ENCODE measurements around the gene MUC7.
"Not testable (repeated sequence)": the region's sequence is repeated elsewhere in the genome, so short reads cannot be mapped to it uniquely, and the experiment has no call there.

Gene MUC7

GRCh38 chr4:70501838-70502237 is 29.8 kb downstream of the MUC7 start:
- H3K9ac ChIP-seq (ENCODE audit: low read length); H3K4me1 ChIP-seq (ENCODE audit: insufficient read depth, low read length); H3K4me3 ChIP-seq (ENCODE audit: low read depth in 1 of 2, low read length in 2 of 2); H3K27me3 ChIP-seq (ENCODE audit: control insufficient read depth in 1 of 2, insufficient read depth in 2 of 2, low read length in 2 of 2); H3K36me3 ChIP-seq (ENCODE audit: insufficient read depth, low read length); H3K9me3 ChIP-seq (ENCODE audit: low read length); H3K27ac ChIP-seq (ENCODE audit: low read depth, low read length): not testable (repeated sequence)

GRCh38 chr4:70504733-70505132 is 32.7 kb downstream of the MUC7 start:
- no peak overlapping the region for H3K4me3 ChIP-seq (ENCODE audit: low read depth in 1 of 2, low read length in 2 of 2)
- no peaks in the 10 kb centered on the region for H3K27me3 ChIP-seq (ENCODE audit: control insufficient read depth in 1 of 2, insufficient read depth in 2 of 2, low read length in 2 of 2)
- H3K4me1 ChIP-seq (ENCODE audit: insufficient read depth, low read length), result no peaks in the 10 kb centered on the region
- H3K36me3 ChIP-seq (ENCODE audit: insufficient read depth, low read length), result no peaks in the 10 kb centered on the region
- H3K9ac ChIP-seq (ENCODE audit: low read length), result no peak overlapping the region
- H3K9me3 ChIP-seq (ENCODE audit: low read length), result no peaks in the 10 kb centered on the region
- H3K27ac ChIP-seq (ENCODE audit: low read depth, low read length), result no peak overlapping the region

DNA sequence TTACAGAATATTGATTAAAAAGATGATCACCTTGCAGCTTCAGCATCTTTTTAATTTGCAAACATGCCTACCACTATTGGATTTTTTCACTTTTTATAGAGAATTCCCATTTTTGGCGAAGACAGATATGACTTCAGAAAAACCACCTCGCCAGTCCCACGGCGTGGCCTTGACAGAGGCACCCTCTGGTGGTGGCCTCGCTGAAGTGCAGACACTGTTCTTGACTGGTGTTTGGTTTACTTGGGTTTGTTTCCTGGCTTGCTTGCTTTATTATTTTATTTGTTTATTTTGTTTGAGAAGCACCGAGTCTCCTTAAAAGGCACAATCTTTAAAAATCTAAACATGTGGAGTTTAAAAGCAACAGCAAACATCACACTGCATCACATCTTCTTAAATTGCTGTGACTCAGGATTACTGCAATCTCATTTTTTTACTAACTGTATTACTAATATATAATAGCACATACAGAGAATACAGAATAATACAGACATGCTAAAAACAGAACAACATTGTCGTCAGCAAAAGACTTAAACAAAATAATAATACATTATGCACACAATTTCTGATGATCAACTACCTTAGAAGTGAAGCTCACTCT is 33.3 kb downstream of the MUC7 start:
- Histone ChIP-seq H3K27me3 (ENCODE audit: control insufficient read depth in 1 of 2, insufficient read depth in 2 of 2, low read length in 2 of 2) (no peaks in the 10 kb centered on the region), H3K36me3 (ENCODE audit: insufficient read depth, low read length) (no peaks in the 10 kb centered on the region), H3K27ac (ENCODE audit: low read depth, low read length) (no peak overlapping the region), H3K4me1 (ENCODE audit: insufficient read depth, low read length) (no peaks in the 10 kb centered on the region), H3K9ac (ENCODE audit: low read length) (no peak overlapping the region), H3K4me3 (ENCODE audit: low read depth in 1 of 2, low read length in 2 of 2) (no peak overlapping the region), H3K9me3 (ENCODE audit: low read length) (no peaks in the 10 kb centered on the region)

DNA sequence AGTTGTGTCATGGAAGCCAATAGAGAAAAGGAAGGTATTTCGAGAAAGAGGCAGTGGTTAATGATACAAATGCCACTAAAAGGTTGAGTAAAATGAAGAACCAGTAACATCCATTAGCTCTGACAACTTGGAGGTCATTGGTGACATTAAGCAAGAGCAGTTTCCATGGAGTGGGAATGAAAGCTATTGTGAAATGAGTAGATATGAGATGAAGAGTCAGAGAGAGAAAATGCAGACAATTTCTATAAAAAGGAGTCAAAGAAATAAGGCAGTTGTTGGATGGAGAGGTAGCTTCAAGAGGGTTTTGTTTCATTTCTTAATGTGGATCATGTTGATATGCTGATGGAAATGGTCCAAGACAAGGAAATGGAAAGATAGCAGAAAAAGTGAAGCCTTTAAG is 36.8 kb downstream of the MUC7 start:
- Histone ChIP-seq H3K36me3 (ENCODE audit: insufficient read depth, low read length) (no peaks in the 10 kb centered on the region), H3K27me3 (ENCODE audit: control insufficient read depth in 1 of 2, insufficient read depth in 2 of 2, low read length in 2 of 2) (no peaks in the 10 kb centered on the region), H3K9me3 (ENCODE audit: low read length) (no peaks in the 10 kb centered on the region), H3K4me3 (ENCODE audit: low read depth in 1 of 2, low read length in 2 of 2) (no peak overlapping the region), H3K4me1 (ENCODE audit: insufficient read depth, low read length) (no peaks in the 10 kb centered on the region), H3K9ac (ENCODE audit: low read length) (no peak overlapping the region), H3K27ac (ENCODE audit: low read depth, low read length) (no peak overlapping the region)

DNA sequence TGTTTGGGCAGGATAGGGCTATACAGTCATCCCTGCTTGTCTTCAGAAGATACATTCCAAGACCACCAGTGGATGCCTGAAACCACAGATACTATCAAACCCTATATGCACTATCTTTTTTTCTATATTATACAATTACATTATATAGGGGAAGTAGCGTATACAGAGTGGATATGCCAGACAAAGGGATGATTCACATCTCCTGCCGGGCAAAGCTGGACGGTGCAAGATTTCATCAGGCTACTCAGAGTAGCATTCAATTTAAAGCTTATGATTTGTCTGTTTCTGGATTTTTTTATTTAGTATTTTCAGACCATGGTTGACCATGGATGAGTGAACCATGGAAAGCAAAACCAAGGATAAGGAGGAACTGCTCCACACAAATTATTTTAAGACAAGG is 39.4 kb downstream of the MUC7 start:
- Histone ChIP-seq H3K9ac (ENCODE audit: low read length) (no peak overlapping the region), H3K27me3 (ENCODE audit: control insufficient read depth in 1 of 2, insufficient read depth in 2 of 2, low read length in 2 of 2) (no peaks in the 10 kb centered on the region), H3K36me3 (ENCODE audit: insufficient read depth, low read length) (no peaks in the 10 kb centered on the region), H3K4me1 (ENCODE audit: insufficient read depth, low read length) (no peaks in the 10 kb centered on the region), H3K9me3 (ENCODE audit: low read length) (no peaks in the 10 kb centered on the region), H3K27ac (ENCODE audit: low read depth, low read length) (no peak overlapping the region), H3K4me3 (ENCODE audit: low read depth in 1 of 2, low read length in 2 of 2) (no peak overlapping the region)

- Histone ChIP-seq H3K4me1 (ENCODE audit: insufficient read depth, low read length) (no peaks in the 10 kb centered on the region), H3K27me3 (ENCODE audit: control insufficient read depth in 1 of 2, insufficient read depth in 2 of 2, low read length in 2 of 2) (no peaks in the 10 kb centered on the region), H3K36me3 (ENCODE audit: insufficient read depth, low read length) (no peaks in the 10 kb centered on the region), H3K4me3 (ENCODE audit: low read depth in 1 of 2, low read length in 2 of 2) (no peak overlapping the region), H3K9ac (ENCODE audit: low read length) (no peak overlapping the region), H3K9me3 (ENCODE audit: low read length) (no peaks in the 10 kb centered on the region), H3K27ac (ENCODE audit: low read depth, low read length) (no peak overlapping the region)
These were observed 43.6 kb downstream of the MUC7 start for GRCh38 chr4:70515367-70516250.

DNA sequence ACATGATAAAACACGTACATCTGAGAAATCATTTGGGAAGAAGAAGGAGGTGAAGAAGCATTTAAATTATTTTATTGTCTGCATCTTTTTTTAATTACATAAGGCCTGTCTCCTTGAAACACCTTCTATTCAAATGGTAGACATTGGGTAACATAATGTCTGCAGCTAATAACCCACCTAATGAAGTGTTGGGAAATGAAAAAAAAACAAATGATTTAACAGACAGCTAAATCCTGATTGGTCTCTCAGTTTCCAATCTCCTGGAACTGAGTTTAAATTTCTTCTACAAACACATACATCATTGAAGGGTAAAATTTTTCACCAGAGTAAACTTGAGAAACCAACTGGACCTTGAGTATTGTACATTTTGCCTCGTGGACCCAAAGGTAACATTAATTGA is 46.3 kb downstream of the MUC7 start, which contains the start of gene AMTN:
Gene AMTN (plus strand): TSS at position 301 of the 400 bp plus-strand sequence. CDS start 209 bp downstream, outside the sequence.
- Histone ChIP-seq H3K9me3 (ENCODE audit: low read length) (no peaks in the 10 kb centered on the region), H3K36me3 (ENCODE audit: insufficient read depth, low read length) (no peaks in the 10 kb centered on the region), H3K27me3 (ENCODE audit: control insufficient read depth in 1 of 2, insufficient read depth in 2 of 2, low read length in 2 of 2) (no peaks in the 10 kb centered on the region), H3K9ac (ENCODE audit: low read length) (no peak within 1 kb of the TSS), H3K4me3 (ENCODE audit: low read depth in 1 of 2, low read length in 2 of 2) (no peak within 1 kb of the TSS), H3K27ac (ENCODE audit: low read depth, low read length) (no peak within 1 kb of the TSS), H3K4me1 (ENCODE audit: insufficient read depth, low read length) (no peaks in the 10 kb centered on the region)

DNA sequence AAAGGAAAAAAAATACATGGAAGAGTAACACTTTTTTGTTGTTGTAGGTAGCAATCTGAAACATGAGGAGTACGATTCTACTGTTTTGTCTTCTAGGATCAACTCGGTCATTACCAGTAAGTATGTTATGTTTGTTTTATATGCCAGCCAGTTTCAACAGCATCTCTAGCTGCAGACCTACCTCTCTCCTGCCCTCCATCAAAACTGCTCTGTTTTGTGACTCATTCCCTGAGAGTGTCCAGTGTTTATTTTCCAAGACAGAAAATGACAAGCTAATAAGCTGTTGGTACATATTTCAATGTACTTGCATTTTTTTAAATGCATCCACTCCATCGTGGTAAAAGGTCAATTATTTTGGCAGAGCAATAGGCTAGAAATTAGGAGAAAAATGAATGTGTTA is 46.7 kb downstream of the MUC7 start:
- Histone ChIP-seq H3K36me3 (ENCODE audit: insufficient read depth, low read length) (no peaks in the 10 kb centered on the region), H3K4me1 (ENCODE audit: insufficient read depth, low read length) (no peaks in the 10 kb centered on the region), H3K27me3 (ENCODE audit: control insufficient read depth in 1 of 2, insufficient read depth in 2 of 2, low read length in 2 of 2) (no peaks in the 10 kb centered on the region), H3K9ac (ENCODE audit: low read length) (no peak overlapping the region), H3K9me3 (ENCODE audit: low read length) (no peaks in the 10 kb centered on the region), H3K4me3 (ENCODE audit: low read depth in 1 of 2, low read length in 2 of 2) (no peak overlapping the region), H3K27ac (ENCODE audit: low read depth, low read length) (no peak overlapping the region)

DNA sequence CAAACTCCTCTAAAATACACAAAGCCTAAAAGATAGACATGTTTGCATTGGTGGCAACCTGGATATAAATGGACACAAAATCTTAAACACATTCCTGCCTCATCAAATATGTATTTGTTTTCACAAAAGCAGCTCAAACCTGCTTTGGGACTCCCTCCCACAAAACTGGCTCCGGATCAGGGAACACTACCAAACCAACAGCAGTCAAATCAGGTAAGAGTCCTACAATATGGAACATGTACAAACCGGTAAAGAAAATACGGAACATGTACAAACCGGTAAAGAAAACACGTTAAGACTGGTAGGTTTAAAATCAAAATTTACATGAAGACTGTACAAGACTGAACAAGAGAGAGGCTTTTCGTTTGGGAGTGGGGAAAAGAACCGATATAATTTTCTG is 50.6 kb downstream of the MUC7 start:
- no peaks in the 10 kb centered on the region for H3K27me3 ChIP-seq (ENCODE audit: control insufficient read depth in 1 of 2, insufficient read depth in 2 of 2, low read length in 2 of 2)
- H3K27ac ChIP-seq (ENCODE audit: low read depth, low read length), result no peak overlapping the region
- no peak overlapping the region for H3K4me3 ChIP-seq (ENCODE audit: low read depth in 1 of 2, low read length in 2 of 2)
- no peaks in the 10 kb centered on the region for H3K9me3 ChIP-seq (ENCODE audit: low read length)
- H3K4me1 ChIP-seq (ENCODE audit: insufficient read depth, low read length), result no peaks in the 10 kb centered on the region
- no peaks in the 10 kb centered on the region for H3K36me3 ChIP-seq (ENCODE audit: insufficient read depth, low read length)
- no peak overlapping the region for H3K9ac ChIP-seq (ENCODE audit: low read length)

- H3K27ac ChIP-seq (ENCODE audit: low read depth, low read length), result no peak overlapping the region
- no peaks in the 10 kb centered on the region for H3K27me3 ChIP-seq (ENCODE audit: control insufficient read depth in 1 of 2, insufficient read depth in 2 of 2, low read length in 2 of 2)
- H3K36me3 ChIP-seq (ENCODE audit: insufficient read depth, low read length), result no peaks in the 10 kb centered on the region
- H3K4me3 ChIP-seq (ENCODE audit: low read depth in 1 of 2, low read length in 2 of 2), result no peak overlapping the region
- H3K9me3 ChIP-seq (ENCODE audit: low read length), result no peaks in the 10 kb centered on the region
- no peaks in the 10 kb centered on the region for H3K4me1 ChIP-seq (ENCODE audit: insufficient read depth, low read length)
- no peak overlapping the region for H3K9ac ChIP-seq (ENCODE audit: low read length)
These were observed 59.0 kb downstream of the MUC7 start for GRCh38 chr4:70530997-70531396.

DNA sequence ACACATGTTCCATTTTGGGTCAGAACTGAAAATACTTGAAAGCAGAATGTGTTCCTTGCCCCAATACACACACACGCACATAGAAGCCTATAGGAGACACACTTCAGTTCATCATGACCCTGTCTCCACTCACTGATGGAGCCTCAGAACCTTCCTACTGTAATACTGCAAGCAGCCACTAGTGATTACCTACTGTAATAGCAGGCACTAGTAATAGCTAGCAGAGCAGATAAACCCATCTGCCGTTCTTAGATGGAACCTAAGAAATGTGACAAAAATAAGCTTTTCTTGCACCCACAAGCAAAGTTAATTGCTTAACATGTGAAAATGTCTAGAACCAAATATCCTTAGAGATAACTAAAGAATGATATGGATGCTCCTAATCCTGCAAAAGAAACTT is 60.0 kb downstream of the MUC7 start:
- H3K9ac ChIP-seq (ENCODE audit: low read length), result no peak overlapping the region
- no peak overlapping the region for H3K4me3 ChIP-seq (ENCODE audit: low read depth in 1 of 2, low read length in 2 of 2)
- H3K27ac ChIP-seq (ENCODE audit: low read depth, low read length), result no peak overlapping the region
- no peaks in the 10 kb centered on the region for H3K27me3 ChIP-seq (ENCODE audit: control insufficient read depth in 1 of 2, insufficient read depth in 2 of 2, low read length in 2 of 2)
- H3K4me1 ChIP-seq (ENCODE audit: insufficient read depth, low read length), result no peaks in the 10 kb centered on the region
- no peaks in the 10 kb centered on the region for H3K9me3 ChIP-seq (ENCODE audit: low read length)
- H3K36me3 ChIP-seq (ENCODE audit: insufficient read depth, low read length), result no peaks in the 10 kb centered on the region
